Endodermal cell (in vitro differentiated cells): ENCODE data around the gene SYNE1. TPM values are rescaled to one million over a fixed set of nuclear protein-coding genes. Genes with fewer than 3 reads are reported as not detected.
A peak's percentile ranks its signal among the peaks of the same experiment; 100 is the strongest.

Source experiments
- DNase-seq: peaks from one replicate; pipeline ENCODE4 v3.0.0-alpha.2; 2017
- H3K27ac ChIP-seq: 2 replicates; pipeline ENCODE4 v1.5.1; 2013; ENCODE audit warnings: mild to moderate bottlenecking, low read depth, low read length, moderate library complexity
- H3K27me3 ChIP-seq: 2 replicates; pipeline ENCODE4 v1.6.1; 2013; ENCODE audit warnings: mild to moderate bottlenecking, low read length, moderate library complexity; ENCODE audit not compliant: insufficient read depth, control insufficient read depth, poor library complexity, severe bottlenecking
- H3K36me3 ChIP-seq: 2 replicates; pipeline ENCODE4 v1.7.0; 2013; ENCODE audit warnings: mild to moderate bottlenecking, low read length, moderate library complexity; ENCODE audit not compliant: control insufficient read depth, insufficient read depth
- H3K4me1 ChIP-seq: one replicate; pipeline ENCODE4 v1.7.0; 2013; ENCODE audit warnings: low read length; ENCODE audit not compliant: control insufficient read depth, insufficient read depth
- H3K4me3 ChIP-seq: 2 replicates; pipeline ENCODE4 v1.5.1; 2013; ENCODE audit warnings: mild to moderate bottlenecking, low read length, moderate library complexity
- H3K9ac ChIP-seq: 2 replicates; pipeline ENCODE4 v1.6.1; 2013; ENCODE audit warnings: mild to moderate bottlenecking, low read length, moderate library complexity; ENCODE audit not compliant: poor library complexity, severe bottlenecking; ENCODE audit errors: extremely low read depth
- H3K9me3 ChIP-seq: 2 replicates; pipeline ENCODE4 v1.6.1; 2013; ENCODE audit warnings: mild to moderate bottlenecking, low read length, moderate library complexity; ENCODE audit not compliant: control insufficient read depth
- H3K27ac Mint-ChIP-seq: 2 replicates; pipeline ENCODE4 v1.8.0; 2020; ENCODE audit warnings: mixed read lengths
- H3K27me3 Mint-ChIP-seq: 2 replicates; pipeline ENCODE4 v1.8.0; 2021; ENCODE audit warnings: mild to moderate bottlenecking, mixed read lengths; ENCODE audit not compliant: insufficient read depth
- H3K36me3 Mint-ChIP-seq: 2 replicates; pipeline ENCODE4 v1.8.0; 2020; ENCODE audit warnings: low read depth, mixed read lengths
- H3K4me1 Mint-ChIP-seq: 2 replicates; pipeline ENCODE4 v1.8.0; 2020; ENCODE audit warnings: mixed read lengths
- H3K4me3 Mint-ChIP-seq: 2 replicates; pipeline ENCODE4 v1.8.0; 2020; ENCODE audit warnings: mild to moderate bottlenecking, moderate library complexity, mixed read lengths
- H3K9me3 Mint-ChIP-seq: 2 replicates; pipeline ENCODE4 v1.8.0; 2020; ENCODE audit warnings: mild to moderate bottlenecking, mixed read lengths
- WGBS, 2 experiments: methylation state at CpG; one replicate each; pipeline versions ENCODE4 v1.1.5 to v1.1.7; 2013; ENCODE audit warnings: missing lambda C conversion rate in 2 of 2, mixed read lengths in 1 of 2; ENCODE audit not compliant: insufficient coverage in 1 of 2, insufficient read length in 1 of 2; 5-methylcytosine and 5-hydroxymethylcytosine counted together
- total RNA-seq, 2 donors: library from RNA; stranded (reverse); fragmentation: NEBNext Ultra II Directional in 1 of 2; extraction: Animal tissue kit (Norgen Biotek cat#: 25700) in 1 of 2; gene quantifications; 2 replicates in 1 of 2; 3 replicates in 1 of 2; pipeline ENCODE4 v1.2.1, GENCODE V29; 2021
- TF ChIP-seq, protein P1 (sequence below): fragments of 200-600 bp; sonication (generic); conservative IDR thresholded peaks from 2 replicates; pipeline ENCODE4 v1.5.0; 2021; ENCODE audit warnings: antibody characterized with exemption, mild to moderate bottlenecking

SYNE1 gene
- total RNA-seq, 2 donors from 2014 or later, result 7.9 to 9.5 TPM

DNA sequence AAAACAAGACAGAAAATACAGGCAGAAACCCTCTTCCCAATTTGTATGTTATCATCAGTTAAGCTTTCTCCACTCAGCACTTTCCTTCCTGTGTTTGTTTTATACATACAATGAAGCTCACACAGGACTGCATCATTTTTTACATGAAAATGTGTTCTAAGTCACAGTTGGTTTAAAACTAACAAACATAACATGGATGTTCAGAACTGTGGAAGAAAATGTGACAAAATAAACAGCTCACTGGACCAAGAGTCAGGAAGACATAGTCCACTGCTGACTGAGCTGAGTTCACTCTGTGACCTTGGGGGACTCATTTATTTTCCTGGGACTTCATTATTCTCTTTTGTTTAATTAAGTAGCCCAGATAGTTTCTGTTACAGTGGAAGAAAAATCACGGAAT, 331.5 kb downstream of the SYNE1 start:
- no peaks in the 10 kb centered on the region for H3K9me3 ChIP-seq
- H3K4me1 ChIP-seq, result no peaks in the 10 kb centered on the region
- DNase-seq, result no peak
- peaks cover 5% of the 10 kb centered on the region for H3K36me3 ChIP-seq
- Mint-ChIP-seq H3K9me3 (no peaks in the 10 kb centered on the region), H3K4me1 (peaks cover 7% of the 10 kb centered on the region), H3K27me3 (no peaks in the 10 kb centered on the region), H3K27ac (no peak overlapping the region), H3K4me3 (no peak overlapping the region), H3K36me3 (peaks cover 3% of the 10 kb centered on the region)
- H3K27me3 ChIP-seq, result no peaks in the 10 kb centered on the region
- no peak overlapping the region for H3K27ac ChIP-seq
- 80 to 89% methylated on average over 1 of the region's 1 CpG for whole genome bisulfite sequencing, 2 experiments
- TF ChIP-seq, protein P1, sequence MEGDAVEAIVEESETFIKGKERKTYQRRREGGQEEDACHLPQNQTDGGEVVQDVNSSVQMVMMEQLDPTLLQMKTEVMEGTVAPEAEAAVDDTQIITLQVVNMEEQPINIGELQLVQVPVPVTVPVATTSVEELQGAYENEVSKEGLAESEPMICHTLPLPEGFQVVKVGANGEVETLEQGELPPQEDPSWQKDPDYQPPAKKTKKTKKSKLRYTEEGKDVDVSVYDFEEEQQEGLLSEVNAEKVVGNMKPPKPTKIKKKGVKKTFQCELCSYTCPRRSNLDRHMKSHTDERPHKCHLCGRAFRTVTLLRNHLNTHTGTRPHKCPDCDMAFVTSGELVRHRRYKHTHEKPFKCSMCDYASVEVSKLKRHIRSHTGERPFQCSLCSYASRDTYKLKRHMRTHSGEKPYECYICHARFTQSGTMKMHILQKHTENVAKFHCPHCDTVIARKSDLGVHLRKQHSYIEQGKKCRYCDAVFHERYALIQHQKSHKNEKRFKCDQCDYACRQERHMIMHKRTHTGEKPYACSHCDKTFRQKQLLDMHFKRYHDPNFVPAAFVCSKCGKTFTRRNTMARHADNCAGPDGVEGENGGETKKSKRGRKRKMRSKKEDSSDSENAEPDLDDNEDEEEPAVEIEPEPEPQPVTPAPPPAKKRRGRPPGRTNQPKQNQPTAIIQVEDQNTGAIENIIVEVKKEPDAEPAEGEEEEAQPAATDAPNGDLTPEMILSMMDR, result no peak
- no peak overlapping the region for H3K4me3 ChIP-seq
- H3K9ac ChIP-seq, result no peak overlapping the region

DNA sequence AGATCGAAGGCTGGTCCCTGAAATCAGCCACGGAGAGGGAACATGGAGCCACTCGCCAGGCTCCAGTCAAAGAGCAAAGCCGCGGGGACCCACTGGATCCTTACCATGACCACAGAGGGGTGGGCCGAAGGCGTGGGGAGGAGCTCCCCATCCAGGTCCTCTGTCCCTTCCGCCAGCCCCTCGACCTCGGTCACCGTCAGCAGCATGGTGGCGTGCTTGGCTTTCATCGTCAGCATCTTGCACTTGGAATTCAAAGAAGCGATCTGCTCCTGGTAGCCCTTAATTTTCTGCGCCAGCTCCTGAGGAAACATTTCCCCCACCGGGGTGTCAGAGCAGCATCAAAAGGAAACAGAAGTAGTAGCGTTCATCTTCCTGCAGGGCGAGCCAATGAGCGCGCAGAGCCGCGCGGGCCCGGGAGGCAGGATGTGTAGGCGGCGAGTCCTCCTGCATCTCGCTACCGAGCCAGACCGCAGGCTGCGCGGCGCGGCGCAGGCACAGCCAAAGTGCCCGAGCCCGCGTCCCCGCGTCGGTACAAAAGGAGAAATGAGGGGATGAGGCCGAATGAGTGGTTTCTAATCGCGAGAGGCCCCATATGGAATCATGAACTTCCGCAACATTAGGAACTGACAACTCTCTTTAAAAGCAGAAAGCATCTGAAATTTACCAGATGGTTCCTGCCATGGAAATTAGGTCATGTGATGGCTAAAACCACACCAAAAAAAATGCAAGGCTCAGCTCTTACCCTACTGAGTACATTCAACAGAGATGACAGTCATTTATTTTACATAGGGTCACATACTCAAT, 335.2 kb downstream of the SYNE1 start:
- no peaks in the 10 kb centered on the region for H3K9me3 ChIP-seq
- H3K27me3 Mint-ChIP-seq, result no peaks in the 10 kb centered on the region
- DNase-seq, result peak; percentile 96
- H3K27ac Mint-ChIP-seq, result peak overlapping the region; percentile 93
- no peaks in the 10 kb centered on the region for H3K9me3 Mint-ChIP-seq
- no peaks in the 10 kb centered on the region for H3K27me3 ChIP-seq
- no peaks in the 10 kb centered on the region for H3K36me3 Mint-ChIP-seq
- TF ChIP-seq, protein P1, result peak; percentile 77
- H3K4me1 Mint-ChIP-seq, result peaks cover 17% of the 10 kb centered on the region
- peak overlapping the region; percentile 83 for H3K4me3 Mint-ChIP-seq
- WGBS, 2 experiments, result 1 to 3% methylated on average over 22 to 44 of the region's 44 CpGs
- peak overlapping the region; percentile 68 for H3K27ac ChIP-seq
- peak overlapping the region; percentile 86 for H3K4me3 ChIP-seq
- no peaks in the 10 kb centered on the region for H3K4me1 ChIP-seq
- H3K9ac ChIP-seq, result peak overlapping the region; percentile 19
- no peaks in the 10 kb centered on the region for H3K36me3 ChIP-seq

DNA sequence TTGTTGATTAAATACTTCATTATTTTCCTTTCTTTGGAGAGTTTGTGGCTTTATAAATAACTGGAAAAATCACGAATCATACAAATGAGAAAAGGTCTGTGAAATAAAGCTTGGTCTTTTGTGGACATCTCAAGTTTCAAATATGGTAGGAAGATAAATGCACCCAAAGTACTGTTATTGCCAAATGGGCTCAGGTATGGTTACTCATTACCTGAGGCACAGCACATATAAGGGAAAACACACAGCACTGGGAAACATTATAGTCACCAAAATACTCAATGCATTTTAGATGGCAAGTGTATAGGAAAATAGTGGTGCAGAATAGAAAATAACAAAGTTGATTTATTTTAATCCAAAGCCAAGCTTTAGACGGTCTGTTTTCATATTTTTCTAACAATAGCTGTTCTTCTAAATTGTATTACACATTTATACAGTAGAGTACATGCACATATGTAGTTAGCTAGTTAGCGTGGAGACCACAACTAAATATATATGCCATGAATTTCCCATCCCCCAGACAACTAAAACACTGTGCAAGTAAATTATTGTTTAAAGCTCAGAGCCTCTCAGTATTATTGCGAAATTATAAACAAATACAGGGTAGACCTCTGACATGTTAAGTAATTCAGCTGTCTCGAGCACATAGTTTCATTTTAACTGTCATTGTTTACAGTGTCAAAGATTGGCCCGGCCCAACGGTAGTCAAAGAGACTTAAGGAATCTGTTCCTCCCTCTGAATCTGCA, 336.0 kb downstream of the SYNE1 start:
- H3K27ac Mint-ChIP-seq, result peak overlapping the region; percentile 93
- TF ChIP-seq, protein P1, result no peak
- H3K4me1 Mint-ChIP-seq, result peaks cover 23% of the 10 kb centered on the region
- Histone ChIP-seq H3K4me1 (no peaks in the 10 kb centered on the region), H3K27me3 (no peaks in the 10 kb centered on the region), H3K4me3 (peak overlapping the region; percentile 86), H3K27ac (peak overlapping the region; percentile 68), H3K9me3 (no peaks in the 10 kb centered on the region), H3K9ac (peak overlapping the region; percentile 19), H3K36me3 (no peaks in the 10 kb centered on the region)
- H3K4me3 Mint-ChIP-seq, result peak overlapping the region; percentile 83
- no peaks in the 10 kb centered on the region for H3K36me3 Mint-ChIP-seq
- no peaks in the 10 kb centered on the region for H3K27me3 Mint-ChIP-seq
- no peak for DNase-seq
- WGBS, 2 experiments, result 32 to 43% methylated on average over 5 to 7 of the region's 7 CpGs
- H3K9me3 Mint-ChIP-seq, result no peaks in the 10 kb centered on the region
